CD4-positive, alpha-beta T cell (primary cell): ENCODE measurements around the gene ASS1. TPM values are rescaled to one million over a fixed set of nuclear protein-coding genes. Genes with fewer than 3 reads are reported as not detected.

ENCODE experiments used
- ATAC-seq: fragments of 200-7000 bp; cut with Tn5 transposase; one replicate; pipeline ENCODE4 v1.10.0; 2022; ENCODE audit warnings: mild to moderate bottlenecking; ENCODE audit not compliant: poor library complexity
- CTCF ChIA-PET: fragments of 350-600 bp; sonication (Branson Sonifier 250); formaldehyde crosslinking; loops from one replicate; lab custom pipeline; 2021; ENCODE audit warnings: antibody characterized with exemption, inconsistent platforms; lab: Charles Lee
- POLR2A ChIA-PET: fragments of 350-600 bp; sonication (Branson Sonifier 250); formaldehyde crosslinking; loops from one replicate; lab custom pipeline; 2021; ENCODE audit warnings: antibody characterized with exemption, inconsistent platforms; lab: Charles Lee
- DNase-seq, 14 experiments: peaks; one replicate each; pipeline ENCODE4 v3.0.0-alpha.2; 2013 to 2020; ENCODE audit warnings: mixed read lengths in 2 of 14
- H3K27ac ChIP-seq, 2 donors: one replicate each; pipeline versions ENCODE4 v1.5.1 to v1.7.0; 2013; ENCODE audit warnings: low read length in 2 of 2, low read depth in 1 of 2, mild to moderate bottlenecking in 1 of 2
- H3K27me3 ChIP-seq, 2 experiments: 1 replicate in 1 of 2; 2 replicates in 1 of 2; pipeline versions ENCODE4 v1.6.1 to v1.7.0; 2013; ENCODE audit warnings: low read length in 2 of 2, control low read depth in 1 of 2, mild to moderate bottlenecking in 1 of 2, moderate library complexity in 1 of 2; ENCODE audit not compliant: insufficient read depth in 2 of 2, control insufficient read depth in 1 of 2
- H3K36me3 ChIP-seq: one replicate; pipeline ENCODE4 v1.6.1; 2013; ENCODE audit warnings: low read length, control low read depth; ENCODE audit not compliant: insufficient read depth
- H3K4me1 ChIP-seq: one replicate; pipeline ENCODE4 v1.6.1; 2013; ENCODE audit warnings: low read length, control low read depth; ENCODE audit not compliant: insufficient read depth
- H3K4me3 ChIP-seq: one replicate; pipeline ENCODE4 v1.5.1; 2013; ENCODE audit warnings: mild to moderate bottlenecking, low read length, moderate library complexity
- H3K9me3 ChIP-seq, 2 experiments: 1 replicate in 1 of 2; 2 replicates in 1 of 2; pipeline versions ENCODE4 v1.6.1 to v1.7.0; 2013; ENCODE audit warnings: low read length in 2 of 2, mild to moderate bottlenecking in 2 of 2, control low read depth in 1 of 2, moderate library complexity in 1 of 2; ENCODE audit not compliant: control insufficient read depth in 1 of 2, insufficient read depth in 1 of 2
- H3K27ac Mint-ChIP-seq: one replicate; pipeline ENCODE4 v1.8.0; 2020; ENCODE audit warnings: mixed read lengths
- H3K27me3 Mint-ChIP-seq: one replicate; pipeline ENCODE4 v1.8.0; 2021; ENCODE audit warnings: mixed read lengths
- H3K36me3 Mint-ChIP-seq: one replicate; pipeline ENCODE4 v1.8.0; 2021; ENCODE audit warnings: low read depth, mixed read lengths
- H3K4me1 Mint-ChIP-seq: one replicate; pipeline ENCODE4 v1.8.0; 2021; ENCODE audit warnings: low read depth, mixed read lengths
- H3K4me3 Mint-ChIP-seq: one replicate; pipeline ENCODE4 v1.8.0; 2020; ENCODE audit warnings: mild to moderate bottlenecking, mixed read lengths
- H3K9me3 Mint-ChIP-seq: one replicate; pipeline ENCODE4 v1.8.0; 2020; ENCODE audit warnings: mixed read lengths
- CTCF ChIP-seq: fragments of 200-600 bp; IDR thresholded peaks from one replicate; pipeline ENCODE4 v1.8.0; 2022; ENCODE audit warnings: antibody characterized with exemption, mild to moderate bottlenecking
- intact Hi-C, 2 experiments: fragments of 100-400 bp; cut with DNase I in 1 of 2; cut with micrococcal nuclease in 1 of 2; formaldehyde crosslinking; loops; one replicate each; pipeline versions ENCODE4 v1.15.1 to v1.9.0; 2023 to 2025; cut with DNase I, micrococcal nuclease
- total RNA-seq, 174 experiments: library from RNA in 2 of 174; stranded (reverse) in 2 of 174; gene quantifications; one replicate each; pipeline ENCODE4 v1.2.3 and lab custom pipeline; 2021 to 2026

The ASS1 gene
- total RNA-seq, 2 experiments from 2014 or later = not detected

GRCh38 chr9:130531670-130532069 lies 86.9 kb downstream of the ASS1 start:
- ChIA-PET POLR2A (no interaction called here), CTCF (interaction anchor here (0.7 kb wide), 1 partner anchor 150 kb away, joined by 3 read pairs; no protein-coding TSS in a partner anchor)
- no peaks in the 10 kb centered on the region for H3K9me3 Mint-ChIP-seq
- H3K36me3 ChIP-seq = no peaks in the 10 kb centered on the region
- H3K4me3 Mint-ChIP-seq = no peak overlapping the region
- H3K27me3 ChIP-seq = peaks cover 9 to 12% of the 10 kb centered on the region in 2 experiments
- no peak for ATAC-seq
- intact Hi-C loops = no loop called here
- no peak overlapping the region for H3K4me3 ChIP-seq
- no peak overlapping the region for H3K27ac ChIP-seq
- H3K4me1 Mint-ChIP-seq = peaks cover 5% of the 10 kb centered on the region
- no peak for TF ChIP-seq CTCF
- DNase-seq = no peak
- H3K27ac Mint-ChIP-seq = no peak overlapping the region
- peaks cover 27% of the 10 kb centered on the region for H3K27me3 Mint-ChIP-seq
- H3K36me3 Mint-ChIP-seq = no peaks in the 10 kb centered on the region
- no peaks in the 10 kb centered on the region for H3K4me1 ChIP-seq
- peaks cover 0 to 8% of the 10 kb centered on the region in 2 experiments for H3K9me3 ChIP-seq

- Mint-ChIP-seq H3K36me3 (no peaks in the 10 kb centered on the region), H3K4me1 (peaks cover 8% of the 10 kb centered on the region), H3K27me3 (peaks cover 32% of the 10 kb centered on the region), H3K27ac (no peak overlapping the region), H3K4me3 (no peak overlapping the region), H3K9me3 (no peaks in the 10 kb centered on the region)
- TF ChIP-seq CTCF = no peak
- H3K9me3 ChIP-seq = peaks cover 0 to 2% of the 10 kb centered on the region in 2 experiments
- ATAC-seq = no peak
- no peaks in the 10 kb centered on the region for H3K36me3 ChIP-seq
- peaks cover 17 to 21% of the 10 kb centered on the region in 2 experiments for H3K27me3 ChIP-seq
- H3K4me1 ChIP-seq = peaks cover 4% of the 10 kb centered on the region
- H3K4me3 ChIP-seq = no peak overlapping the region
- POLR2A ChIA-PET = no interaction called here
- CTCF ChIA-PET = interaction anchor here (0.7 kb wide), 1 partner anchor 150 kb away, joined by 3 read pairs; no protein-coding TSS in a partner anchor
- intact Hi-C loops = no loop called here
- no peak for DNase-seq
- H3K27ac ChIP-seq = no peak overlapping the region
These were observed 87.8 kb downstream of the ASS1 start for GRCh38 chr9:130532426-130533080.

- no peak for TF ChIP-seq CTCF
- peaks cover 13% of the 10 kb centered on the region for H3K4me1 Mint-ChIP-seq
- ChIA-PET POLR2A (no interaction called here), CTCF (interaction anchor here (0.5 kb wide), 1 partner anchor 14 kb away, joined by 4 read pairs; no protein-coding TSS in a partner anchor)
- no peak overlapping the region for H3K27ac Mint-ChIP-seq
- no peak for ATAC-seq
- no peak for DNase-seq
- H3K36me3 ChIP-seq = no peaks in the 10 kb centered on the region
- H3K27me3 ChIP-seq = peaks cover 35 to 46% of the 10 kb centered on the region in 2 experiments
- no peak overlapping the region for H3K4me3 Mint-ChIP-seq
- peaks cover 5% of the 10 kb centered on the region for H3K4me1 ChIP-seq
- H3K4me3 ChIP-seq = no peak overlapping the region
- intact Hi-C loops = no loop called here
- H3K9me3 ChIP-seq = no peaks in the 10 kb centered on the region
- no peak overlapping the region for H3K27ac ChIP-seq
- H3K27me3 Mint-ChIP-seq = peaks cover 61% of the 10 kb centered on the region
- H3K36me3 Mint-ChIP-seq = no peaks in the 10 kb centered on the region
- no peaks in the 10 kb centered on the region for H3K9me3 Mint-ChIP-seq
These were observed 91.2 kb downstream of the ASS1 start for GRCh38 chr9:130535818-130536521.
